HCT116 (cell line): ENCODE data around the gene TRAPPC12. TPM values are rescaled to one million over a fixed set of nuclear protein-coding genes. Genes with fewer than 3 reads are reported as not detected.

Experiments used
- ATAC-seq: fragments of 200-7000 bp; cut with Tn5 transposase; 2 replicates; pipeline ENCODE4 v1.9.1; 2020; ENCODE audit warnings: mild to moderate bottlenecking, moderate library complexity
- BruUV-seq: library from RNA; stranded (reverse); fragments of 400-500 nt; replicated peaks from 2 replicates; lab custom pipeline; 2021; lab: Mats Ljungman, UMichigan
- CTCF ChIA-PET: fragments of 300-600 bp; sonication (Branson Sonifier 250); formaldehyde crosslinking; loops from one replicate; lab custom pipeline; 2021; ENCODE audit warnings: antibody characterized with exemption; lab: Charles Lee
- POLR2A ChIA-PET: fragments of 300-600, 350-600 bp; sonication (Branson Sonifier 250); formaldehyde crosslinking; loops from one replicate; lab custom pipeline; 2021; ENCODE audit warnings: antibody characterized with exemption; lab: Charles Lee
- RAD21 ChIA-PET, 2 experiments: fragments of 300-600 bp; sonication (Branson Sonifier 250); formaldehyde crosslinking; loops; one replicate each; lab custom pipeline; 2023; ENCODE audit warnings: low total read pairs in 2 of 2; ENCODE audit not compliant: uncharacterized antibody in 2 of 2, unreplicated experiment in 2 of 2, low non-redundant PET in 1 of 2; lab: Charles Lee
- DNase-seq: peaks from one replicate; pipeline ENCODE4 v3.0.0-alpha.2; 2010; ENCODE audit warnings: low read depth, low spot score
- H2AFZ ChIP-seq: fragments of 200-600 bp; shearing (Covaris generic), sonication (generic); 2 replicates; pipeline ENCODE4 v1.6.1; 2017; ENCODE audit warnings: low read depth, mixed run types, mixed read lengths, antibody characterized with exemption, low read length; ENCODE audit not compliant: poor library complexity, severe bottlenecking
- H3K27ac ChIP-seq: 2 replicates; pipeline ENCODE4 v1.5.1; 2012; ENCODE audit warnings: low read depth, low read length
- H3K27me3 ChIP-seq: fragments of 200-600 bp; sonication (generic); 2 replicates; pipeline ENCODE4 v1.6.1; 2016; ENCODE audit warnings: mixed run types, low read length, mixed read lengths; ENCODE audit not compliant: insufficient read depth
- H3K36me3 ChIP-seq, 2 experiments: fragments of 200-500 bp in 1 of 2; fragments of 200-600 bp in 1 of 2; sonication (Bioruptor generic) in 1 of 2; sonication (generic) in 1 of 2; 2 replicates each; pipeline versions ENCODE4 v1.5.1 to v1.6.1; 2014 to 2016; ENCODE audit warnings: low read length in 2 of 2, inconsistent platforms in 1 of 2, mixed read lengths in 1 of 2, mixed run types in 1 of 2; ENCODE audit not compliant: insufficient read depth in 2 of 2, control insufficient read depth in 1 of 2
- H3K4me1 ChIP-seq, 2 experiments: fragments of 200-600 bp in 1 of 2; sonication (generic) in 1 of 2; 2 replicates each; pipeline versions ENCODE4 v1.5.1 to v1.6.1; 2012 to 2017; ENCODE audit warnings: low read length in 2 of 2, inconsistent platforms in 1 of 2, mild to moderate bottlenecking in 1 of 2, mixed read lengths in 1 of 2, mixed run types in 1 of 2, moderate library complexity in 1 of 2; ENCODE audit not compliant: insufficient read depth in 2 of 2, control insufficient read depth in 1 of 2
- H3K4me2 ChIP-seq: fragments of 200-600 bp; sonication (generic); 2 replicates; pipeline ENCODE4 v1.6.1; 2017; ENCODE audit warnings: mixed run types, low read length, mixed read lengths
- H3K4me3 ChIP-seq, 2 experiments: fragments of 200-600 bp in 1 of 2; sonication (generic) in 1 of 2; replicated peaks in 1 of 2; 2 replicates each; pipeline ENCODE4 v1.5.1; 2011 to 2016; ENCODE audit warnings: low read length in 2 of 2, control low read depth in 1 of 2, low read depth in 1 of 2, mild to moderate bottlenecking in 1 of 2, mixed read lengths in 1 of 2, mixed run types in 1 of 2
- H3K79me2 ChIP-seq: fragments of 200-600 bp; sonication (generic); 2 replicates; pipeline ENCODE4 v1.6.1; 2017; ENCODE audit warnings: mild to moderate bottlenecking, mixed run types, low read length, moderate library complexity, mixed read lengths; ENCODE audit not compliant: insufficient read depth
- H3K9ac ChIP-seq: fragments of 200-600 bp; sonication (generic); 2 replicates; pipeline ENCODE4 v1.6.1; 2016; ENCODE audit warnings: low read length, mixed read lengths
- H3K9me2 ChIP-seq: fragments of 200-600 bp; sonication (generic), shearing (Covaris generic); 2 replicates; pipeline ENCODE4 v1.6.1; 2017; ENCODE audit warnings: mixed run types, mild to moderate bottlenecking, moderate library complexity; ENCODE audit not compliant: insufficient read depth
- H3K9me3 ChIP-seq, 2 experiments: fragments of 200-500 bp in 1 of 2; fragments of 200-600 bp in 1 of 2; sonication (Bioruptor generic) in 1 of 2; sonication (generic) in 1 of 2; 2 replicates each; pipeline ENCODE4 v1.6.1; 2014 to 2017; ENCODE audit warnings: low read length in 2 of 2, mixed read lengths in 2 of 2, inconsistent platforms in 1 of 2, low read depth in 1 of 2, mild to moderate bottlenecking in 1 of 2, mixed run types in 1 of 2, moderate library complexity in 1 of 2; ENCODE audit not compliant: control insufficient read depth in 1 of 2, insufficient read depth in 1 of 2
- H4K20me1 ChIP-seq: fragments of 200-600 bp; sonication (generic), shearing (Covaris generic); 2 replicates; pipeline ENCODE4 v1.6.1; 2017; ENCODE audit warnings: mixed run types, mild to moderate bottlenecking, moderate library complexity; ENCODE audit not compliant: insufficient read depth
- CBX3 ChIP-seq: IDR thresholded peaks from 2 replicates; pipeline ENCODE4 v1.6.1; 2012; ENCODE audit warnings: low read depth
- ELF1 ChIP-seq: IDR thresholded peaks from 2 replicates; pipeline ENCODE4 v1.6.1; 2012; ENCODE audit warnings: low read depth, borderline replicate concordance
- EZH2phosphoT487 ChIP-seq: fragments of 200-600 bp; IDR thresholded peaks from 2 replicates; pipeline ENCODE4 v1.6.1; 2018; ENCODE audit warnings: antibody characterized with exemption, borderline replicate concordance
- RAD21 ChIP-seq: IDR thresholded peaks from 2 replicates; pipeline ENCODE4 v1.6.1; 2012; ENCODE audit warnings: low read depth, mild to moderate bottlenecking
- SRF ChIP-seq: IDR thresholded peaks from 2 replicates; pipeline ENCODE4 v1.6.1; 2012; ENCODE audit warnings: low read depth
- TCF7L2 ChIP-seq: IDR thresholded peaks from 2 replicates; pipeline ENCODE4 v1.7.0; 2011; ENCODE audit warnings: borderline replicate concordance, inconsistent platforms; ENCODE audit not compliant: insufficient read depth, insufficient read length; ENCODE audit errors: extremely low read depth
- intact Hi-C: fragments of 100-400 bp; cut with micrococcal nuclease; formaldehyde crosslinking; loops from 2 replicates; pipeline ENCODE4 v1.10.0; 2022
- total RNA-seq: library from RNA; stranded (reverse); gene quantifications from one replicate; pipeline ENCODE4 v1.2.1, GENCODE V29; 2021; ENCODE audit not compliant: unreplicated experiment
- TF ChIP-seq, protein P1 (sequence below): IDR thresholded peaks from 2 replicates; pipeline ENCODE4 v1.6.1; 2012; ENCODE audit warnings: low read depth
- TF ChIP-seq, protein P2 (sequence below): IDR thresholded peaks from 2 replicates; pipeline ENCODE4 v1.6.1; 2012
- TF ChIP-seq, protein P3 (sequence below), 3 experiments: fragments of 200-600 bp in 1 of 3; sonication (generic) in 1 of 3; IDR thresholded peaks in 2 of 3; conservative IDR thresholded peaks in 1 of 3; 2 replicates each; pipeline ENCODE4 v1.5.1; 2012 to 2017; ENCODE audit warnings: low read depth in 2 of 3, low read length in 2 of 3, antibody characterized with exemption in 1 of 3, borderline replicate concordance in 1 of 3, control low read depth in 1 of 3, mild to moderate bottlenecking in 1 of 3, mixed read lengths in 1 of 3, mixed run types in 1 of 3, moderate library complexity in 1 of 3; ENCODE audit not compliant: insufficient read depth in 1 of 3

The TRAPPC12 gene
- total RNA-seq, 1 experiment from 2014 or later: 47.4 TPM

DNA sequence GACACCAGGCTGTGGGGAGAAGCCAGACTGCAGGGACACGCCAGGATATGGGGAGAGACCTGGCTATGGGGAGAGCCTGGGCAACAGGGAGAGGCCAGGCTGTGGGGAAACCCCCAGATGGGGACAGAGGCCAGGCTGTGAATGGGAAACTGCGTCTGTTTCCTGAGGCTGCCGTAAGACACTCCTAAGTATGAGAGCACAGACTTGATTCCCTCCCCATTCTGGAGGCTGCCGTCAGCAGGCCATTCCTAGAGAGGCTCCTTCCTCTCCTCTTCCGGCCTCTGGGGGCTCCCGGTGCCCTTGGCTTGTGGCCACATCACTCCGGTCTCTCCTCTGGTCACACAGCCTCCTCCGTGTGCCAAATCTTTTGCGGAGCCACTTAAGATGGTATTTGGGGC, 107.5 kb downstream of the TRAPPC12 start:
- TF ChIP-seq CBX3: no peak
- no peak for TF ChIP-seq EZH2phosphoT487
- TF ChIP-seq TCF7L2: no peak
- TF ChIP-seq RAD21: no peak
- TF ChIP-seq, all 23 proteins: peak for 0
- no peak overlapping the region for H3K27ac ChIP-seq
- intact Hi-C loops: no loop called here
- H3K9me3 ChIP-seq: no peaks in the 10 kb centered on the region
- DNase-seq (no peak), ATAC-seq (no peak)
- no TSS peak for BruUV-seq
- CTCF ChIA-PET: no interaction called here
- no peaks in the 10 kb centered on the region for H3K27me3 ChIP-seq
- H3K36me3 ChIP-seq: no peaks in the 10 kb centered on the region
- H3K9me2 ChIP-seq: no peaks in the 10 kb centered on the region
- RAD21 ChIA-PET: no interaction called here
- no peak overlapping the region for H3K4me3 ChIP-seq
- no peak overlapping the region for H2AFZ ChIP-seq
- H3K9ac ChIP-seq: no peak overlapping the region
- no peaks in the 10 kb centered on the region for H3K79me2 ChIP-seq
- no peak overlapping the region for H3K4me2 ChIP-seq
- POLR2A ChIA-PET: no interaction called here
- no peaks in the 10 kb centered on the region for H3K4me1 ChIP-seq
- no peaks in the 10 kb centered on the region for H4K20me1 ChIP-seq

DNA sequence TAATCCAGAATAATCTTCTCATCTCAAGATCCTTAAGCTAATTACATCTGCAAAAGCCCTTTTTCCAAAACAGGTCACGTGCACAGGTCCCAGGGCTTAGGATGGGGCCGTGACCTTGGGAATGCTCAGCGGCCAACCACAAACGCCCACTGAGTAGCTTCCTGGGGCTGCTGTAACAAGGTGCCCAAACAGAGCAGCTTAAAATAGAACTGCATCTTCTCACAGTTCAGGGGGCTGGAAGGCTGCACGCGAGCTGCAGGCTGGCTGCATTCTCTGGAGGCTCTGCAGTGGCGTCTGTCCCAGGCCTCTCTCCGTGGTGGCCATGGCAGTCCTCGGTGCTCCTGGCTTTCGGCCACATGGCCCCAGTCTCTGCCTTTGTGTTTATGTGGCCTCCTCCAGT, 107.9 kb downstream of the TRAPPC12 start:
- DNase-seq: no peak
- H3K4me2 ChIP-seq: no peak overlapping the region
- H3K4me3 ChIP-seq: no peak overlapping the region
- no peaks in the 10 kb centered on the region for H3K36me3 ChIP-seq
- RAD21 ChIA-PET: no interaction called here
- no peak overlapping the region for H3K27ac ChIP-seq
- no peaks in the 10 kb centered on the region for H3K9me2 ChIP-seq
- no peaks in the 10 kb centered on the region for H3K27me3 ChIP-seq
- no peaks in the 10 kb centered on the region for H3K4me1 ChIP-seq
- BruUV-seq: no TSS peak
- POLR2A ChIA-PET: no interaction called here
- no peak overlapping the region for H2AFZ ChIP-seq
- H3K79me2 ChIP-seq: no peaks in the 10 kb centered on the region
- TF ChIP-seq TCF7L2: no peak
- TF ChIP-seq, protein P1, sequence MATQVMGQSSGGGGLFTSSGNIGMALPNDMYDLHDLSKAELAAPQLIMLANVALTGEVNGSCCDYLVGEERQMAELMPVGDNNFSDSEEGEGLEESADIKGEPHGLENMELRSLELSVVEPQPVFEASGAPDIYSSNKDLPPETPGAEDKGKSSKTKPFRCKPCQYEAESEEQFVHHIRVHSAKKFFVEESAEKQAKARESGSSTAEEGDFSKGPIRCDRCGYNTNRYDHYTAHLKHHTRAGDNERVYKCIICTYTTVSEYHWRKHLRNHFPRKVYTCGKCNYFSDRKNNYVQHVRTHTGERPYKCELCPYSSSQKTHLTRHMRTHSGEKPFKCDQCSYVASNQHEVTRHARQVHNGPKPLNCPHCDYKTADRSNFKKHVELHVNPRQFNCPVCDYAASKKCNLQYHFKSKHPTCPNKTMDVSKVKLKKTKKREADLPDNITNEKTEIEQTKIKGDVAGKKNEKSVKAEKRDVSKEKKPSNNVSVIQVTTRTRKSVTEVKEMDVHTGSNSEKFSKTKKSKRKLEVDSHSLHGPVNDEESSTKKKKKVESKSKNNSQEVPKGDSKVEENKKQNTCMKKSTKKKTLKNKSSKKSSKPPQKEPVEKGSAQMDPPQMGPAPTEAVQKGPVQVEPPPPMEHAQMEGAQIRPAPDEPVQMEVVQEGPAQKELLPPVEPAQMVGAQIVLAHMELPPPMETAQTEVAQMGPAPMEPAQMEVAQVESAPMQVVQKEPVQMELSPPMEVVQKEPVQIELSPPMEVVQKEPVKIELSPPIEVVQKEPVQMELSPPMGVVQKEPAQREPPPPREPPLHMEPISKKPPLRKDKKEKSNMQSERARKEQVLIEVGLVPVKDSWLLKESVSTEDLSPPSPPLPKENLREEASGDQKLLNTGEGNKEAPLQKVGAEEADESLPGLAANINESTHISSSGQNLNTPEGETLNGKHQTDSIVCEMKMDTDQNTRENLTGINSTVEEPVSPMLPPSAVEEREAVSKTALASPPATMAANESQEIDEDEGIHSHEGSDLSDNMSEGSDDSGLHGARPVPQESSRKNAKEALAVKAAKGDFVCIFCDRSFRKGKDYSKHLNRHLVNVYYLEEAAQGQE: no peak
- TF ChIP-seq, protein P2, sequence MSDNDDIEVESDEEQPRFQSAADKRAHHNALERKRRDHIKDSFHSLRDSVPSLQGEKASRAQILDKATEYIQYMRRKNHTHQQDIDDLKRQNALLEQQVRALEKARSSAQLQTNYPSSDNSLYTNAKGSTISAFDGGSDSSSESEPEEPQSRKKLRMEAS: no peak
- no peak for TF ChIP-seq ELF1
- TF ChIP-seq, protein P3, sequence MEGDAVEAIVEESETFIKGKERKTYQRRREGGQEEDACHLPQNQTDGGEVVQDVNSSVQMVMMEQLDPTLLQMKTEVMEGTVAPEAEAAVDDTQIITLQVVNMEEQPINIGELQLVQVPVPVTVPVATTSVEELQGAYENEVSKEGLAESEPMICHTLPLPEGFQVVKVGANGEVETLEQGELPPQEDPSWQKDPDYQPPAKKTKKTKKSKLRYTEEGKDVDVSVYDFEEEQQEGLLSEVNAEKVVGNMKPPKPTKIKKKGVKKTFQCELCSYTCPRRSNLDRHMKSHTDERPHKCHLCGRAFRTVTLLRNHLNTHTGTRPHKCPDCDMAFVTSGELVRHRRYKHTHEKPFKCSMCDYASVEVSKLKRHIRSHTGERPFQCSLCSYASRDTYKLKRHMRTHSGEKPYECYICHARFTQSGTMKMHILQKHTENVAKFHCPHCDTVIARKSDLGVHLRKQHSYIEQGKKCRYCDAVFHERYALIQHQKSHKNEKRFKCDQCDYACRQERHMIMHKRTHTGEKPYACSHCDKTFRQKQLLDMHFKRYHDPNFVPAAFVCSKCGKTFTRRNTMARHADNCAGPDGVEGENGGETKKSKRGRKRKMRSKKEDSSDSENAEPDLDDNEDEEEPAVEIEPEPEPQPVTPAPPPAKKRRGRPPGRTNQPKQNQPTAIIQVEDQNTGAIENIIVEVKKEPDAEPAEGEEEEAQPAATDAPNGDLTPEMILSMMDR (IDR thresholded peaks at IDR 0.05 in 2 of 3, conservative IDR thresholded peaks at IDR 0.05 in 1 of 3; ENCODE audit: borderline replicate concordance in 1 of 3, insufficient read depth in 1 of 3, low read depth in 2 of 3, low read length in 2 of 3): no peak
- no peak for TF ChIP-seq EZH2phosphoT487
- TF ChIP-seq SRF: no peak
- ATAC-seq: no peak
- H4K20me1 ChIP-seq: no peaks in the 10 kb centered on the region
- no peak overlapping the region for H3K9ac ChIP-seq
- CTCF ChIA-PET: no interaction called here
- intact Hi-C loops: no loop called here
- H3K9me3 ChIP-seq: no peaks in the 10 kb centered on the region
